SK-N-SH treated with all-trans-retinoic acid at 6 μM for 48 hours (cell line): Measurements from ENCODE around the gene PSMB9.

ENCODE experiments used
- ARNTL ChIP-seq: fragments of 450-650 bp; formaldehyde crosslinking; IDR thresholded peaks from 2 replicates; pipeline ENCODE4 v1.5.0; 2020; ENCODE audit warnings: low read depth, mild to moderate bottlenecking, moderate library complexity, borderline replicate concordance
- BACH2 ChIP-seq: fragments of 250-450 bp; sonication (Bioruptor Pico); IDR thresholded peaks from 2 replicates; pipeline ENCODE4 v1.9.0; 2021; ENCODE audit warnings: mild to moderate bottlenecking, borderline replicate concordance
- CSDC2 ChIP-seq: fragments of 250-450 bp; sonication (Bioruptor Pico); IDR thresholded peaks from 2 replicates; pipeline ENCODE4 v1.5.0; 2020; ENCODE audit warnings: mild to moderate bottlenecking, moderate library complexity
- CSRNP3 ChIP-seq: fragments of 250-450 bp; sonication (Bioruptor Pico); IDR thresholded peaks from 2 replicates; pipeline ENCODE4 v1.5.1; 2021; ENCODE audit warnings: mild to moderate bottlenecking, moderate library complexity
- ESRRG ChIP-seq: fragments of 250-450 bp; sonication (Bioruptor Pico); IDR thresholded peaks from 2 replicates; pipeline ENCODE4 v1.6.1; 2021; ENCODE audit warnings: mild to moderate bottlenecking
- GLIS3 ChIP-seq: fragments of 250-450 bp; sonication (Bioruptor Pico); IDR thresholded peaks from 2 replicates; pipeline ENCODE4 v1.5.0; 2020; ENCODE audit warnings: mild to moderate bottlenecking, moderate library complexity
- ISL1 ChIP-seq: fragments of 250-450 bp; sonication (Bioruptor Pico); IDR thresholded peaks from 2 replicates; pipeline ENCODE4 v2.1.2; 2022; ENCODE audit warnings: mild to moderate bottlenecking, moderate library complexity
- PATZ1 ChIP-seq: fragments of 250-450 bp; sonication (Bioruptor Pico); IDR thresholded peaks from 2 replicates; pipeline ENCODE4 v1.8.0; 2020; ENCODE audit warnings: mild to moderate bottlenecking, moderate library complexity, borderline replicate concordance
- TCF4 ChIP-seq: fragments of 250-450 bp; sonication (Bioruptor Pico); IDR thresholded peaks from 2 replicates; pipeline ENCODE4 v1.8.0; 2021; ENCODE audit warnings: mild to moderate bottlenecking, moderate library complexity, borderline replicate concordance
- TOX ChIP-seq: fragments of 250-450 bp; sonication (Bioruptor Pico); IDR thresholded peaks from 2 replicates; pipeline ENCODE4 v1.8.0; 2021; ENCODE audit warnings: mild to moderate bottlenecking, moderate library complexity, borderline replicate concordance
- TSHZ2 ChIP-seq: fragments of 250-450 bp; sonication (Bioruptor Pico); IDR thresholded peaks from 2 replicates; pipeline ENCODE4 v1.5.0; 2020; ENCODE audit warnings: mild to moderate bottlenecking, moderate library complexity
- ZFP3 ChIP-seq: fragments of 250-450 bp; sonication (Bioruptor Pico); IDR thresholded peaks from 2 replicates; pipeline ENCODE4 v1.5.0; 2020; ENCODE audit warnings: mild to moderate bottlenecking, moderate library complexity
- ZNF565 ChIP-seq: fragments of 450-650 bp; formaldehyde crosslinking; conservative IDR thresholded peaks from 2 replicates; pipeline ENCODE4 v1.5.0; 2020; ENCODE audit warnings: low read depth, mild to moderate bottlenecking, moderate library complexity
- ZNF70 ChIP-seq: fragments of 450-650 bp; formaldehyde crosslinking; IDR thresholded peaks from 2 replicates; pipeline ENCODE4 v1.5.0; 2020; ENCODE audit warnings: mild to moderate bottlenecking, moderate library complexity

- TF ChIP-seq ZNF565 (no peak), CSRNP3 (no peak), PATZ1 (CRISPR knock-in tag) (no peak), ARNTL (CRISPR knock-in tag) (no peak), ZNF70 (no peak), ESRRG (CRISPR knock-in tag) (no peak), ZFP3 (no peak), TOX (CRISPR knock-in tag) (no peak), GLIS3 (CRISPR knock-in tag) (no peak), TSHZ2 (CRISPR knock-in tag) (no peak), TCF4 (CRISPR knock-in tag) (no peak), ISL1 (no peak), BACH2 (CRISPR knock-in tag) (no peak), CSDC2 (CRISPR knock-in tag) (no peak)
Observed at GRCh38 chr6:32882879-32883250, 28.9 kb downstream of the PSMB9 start.
